ENCODE measurements around the gene CHRM1. TPM values are rescaled to one million over a fixed set of nuclear protein-coding genes. Genes with fewer than 3 reads are reported as not detected.
"Not testable (repeated sequence)": the region's sequence is repeated elsewhere in the genome, so short reads cannot be mapped to it uniquely, and the experiment has no call there.

Gene CHRM1
- total RNA-seq (2014; rRNA removed; shearing (Covaris generic)), result not detected in 2 replicates
- not detected in 2 replicates for polyA plus RNA-seq (2014; cell fraction: nucleus; rRNA removed)

GRCh38 chr11:62921201-62921572 is at the start of gene CHRM1:
CHRM1 (minus strand) TSS chr11:62921363; CDS start chr11:62911100, 10,263 bp downstream.
- DNase-seq (ENCODE audit: extremely low read depth, low read depth), result no peak

- no peak for DNase-seq (ENCODE audit: extremely low read depth, low read depth)
Observed at GRCh38 chr11:62965574-62965973, 44.4 kb upstream of the CHRM1 start.

GRCh38 chr11:62962391-62962790 is 41.2 kb upstream of the CHRM1 start:
- no peak for DNase-seq (ENCODE audit: extremely low read depth, low read depth)

DNA sequence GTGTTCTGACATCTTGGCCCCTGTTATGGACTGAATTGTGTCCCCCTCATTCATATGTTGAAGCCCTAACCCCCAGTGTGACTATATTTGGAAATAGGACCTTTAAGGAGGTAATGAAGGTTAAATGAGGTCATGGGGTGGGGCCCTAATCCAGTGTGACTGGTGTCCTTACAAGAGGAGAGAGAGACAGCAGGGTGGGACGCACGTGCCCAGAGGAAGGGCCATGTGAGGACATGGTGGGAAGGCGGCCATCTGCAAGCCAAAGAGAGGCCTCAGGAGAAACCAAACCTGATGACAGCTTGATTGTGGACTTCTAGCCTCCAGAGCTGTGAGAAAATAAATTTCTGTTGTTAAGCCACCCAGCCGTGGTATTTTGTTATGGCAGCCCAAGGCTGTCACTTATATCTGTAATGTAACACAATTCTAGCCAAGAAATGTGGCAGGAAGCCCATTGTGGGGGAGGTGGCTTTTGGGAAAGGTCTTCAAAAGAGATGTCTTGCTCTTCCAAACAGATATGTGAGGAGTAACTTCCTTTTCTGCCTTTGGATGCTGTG is 39.9 kb upstream of the CHRM1 start:
- DNase-seq (ENCODE audit: extremely low read depth, low read depth), result no peak

- DNase-seq (ENCODE audit: extremely low read depth, low read depth), result no peak
Observed at GRCh38 chr11:62959422-62959980, 38.3 kb upstream of the CHRM1 start.

DNA sequence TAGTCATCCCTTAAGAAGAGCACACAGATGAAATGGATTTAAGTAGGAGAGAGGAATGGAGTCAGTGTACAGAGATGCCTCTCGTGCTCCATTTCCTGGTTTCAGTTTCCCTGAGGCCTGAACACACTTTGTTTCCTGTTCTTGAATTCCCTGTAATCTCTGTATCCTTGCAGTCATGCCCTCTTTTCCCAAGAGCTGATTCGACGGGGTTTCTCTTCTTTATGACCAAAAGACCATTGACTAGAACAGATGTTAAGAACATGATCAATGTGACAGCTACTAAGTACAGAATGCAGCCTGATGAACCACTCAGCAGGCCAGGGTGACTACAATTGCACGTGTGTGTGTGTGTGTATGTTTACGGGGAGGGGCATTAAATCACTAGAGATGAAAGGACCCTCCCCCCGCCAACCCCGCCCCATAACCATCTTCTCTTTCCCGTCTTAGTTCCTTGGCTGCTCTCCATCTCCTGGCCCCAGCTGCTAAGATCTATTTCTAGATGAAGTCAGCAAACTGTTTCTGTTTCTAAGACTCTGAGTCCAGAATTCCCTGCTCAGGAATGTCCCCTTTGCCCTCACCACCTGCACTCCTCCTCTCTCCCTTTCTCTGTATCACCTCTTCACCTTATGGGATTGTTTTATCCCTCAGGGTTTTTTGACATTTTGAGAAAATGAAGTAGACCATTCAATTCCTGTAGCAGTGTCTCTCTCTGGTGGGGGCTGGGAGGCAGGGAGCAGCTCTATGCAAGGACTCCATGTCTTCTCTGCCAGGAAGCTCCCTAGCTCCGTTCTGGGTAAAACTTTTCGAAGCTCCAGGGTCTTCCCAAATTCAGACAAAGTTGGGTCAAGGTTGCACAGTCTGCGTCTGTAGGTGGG is 37.6 kb upstream of the CHRM1 start:
- DNase-seq (ENCODE audit: extremely low read depth, low read depth), result no peak

GRCh38 chr11:62957147-62957546 is 36.0 kb upstream of the CHRM1 start:
- DNase-seq (ENCODE audit: extremely low read depth, low read depth), result no peak

DNA sequence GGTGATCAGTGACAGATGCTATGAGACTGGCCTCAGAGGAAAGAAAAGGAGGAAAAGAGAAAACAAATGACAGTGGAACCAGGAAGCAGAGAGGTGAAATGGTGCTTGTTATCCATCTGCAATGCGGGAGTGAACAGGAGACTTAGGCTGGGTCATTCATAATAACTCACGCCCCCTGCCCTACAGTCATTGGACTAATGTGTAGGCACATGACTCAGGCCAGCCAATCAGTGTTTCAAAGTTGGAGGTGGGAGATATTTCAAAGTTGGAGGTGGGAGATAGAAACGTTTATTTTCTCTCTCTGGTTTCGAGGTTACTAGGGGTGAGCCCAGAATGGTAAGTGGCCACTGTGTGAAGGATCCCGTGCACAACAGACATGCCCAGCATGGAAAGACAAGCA is 33.3 kb upstream of the CHRM1 start:
- no peak for DNase-seq (ENCODE audit: extremely low read depth, low read depth)

DNA sequence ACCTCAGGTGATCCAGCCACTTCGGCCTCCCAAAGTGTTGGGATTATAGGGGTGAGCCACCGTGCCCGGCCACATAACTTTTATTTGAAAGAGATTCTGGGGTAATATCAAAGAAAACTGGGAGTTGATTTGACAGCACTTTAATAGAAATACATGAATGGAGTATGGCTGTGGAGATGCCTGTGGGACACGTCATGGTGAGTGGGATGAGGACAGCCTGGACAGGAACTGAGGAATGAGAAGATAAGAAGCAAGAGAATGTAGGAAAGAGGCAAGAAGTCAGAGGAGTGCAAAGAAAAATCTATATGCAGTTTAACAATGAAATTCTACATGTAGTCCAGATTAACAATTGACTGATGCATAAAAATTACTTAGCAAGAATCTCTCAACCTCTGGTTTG is 32.6 kb upstream of the CHRM1 start:
- DNase-seq (ENCODE audit: extremely low read depth, low read depth), result no peak

- DNase-seq (ENCODE audit: extremely low read depth, low read depth), result no peak
Observed at GRCh38 chr11:62948765-62949320, 27.7 kb upstream of the CHRM1 start.

DNA sequence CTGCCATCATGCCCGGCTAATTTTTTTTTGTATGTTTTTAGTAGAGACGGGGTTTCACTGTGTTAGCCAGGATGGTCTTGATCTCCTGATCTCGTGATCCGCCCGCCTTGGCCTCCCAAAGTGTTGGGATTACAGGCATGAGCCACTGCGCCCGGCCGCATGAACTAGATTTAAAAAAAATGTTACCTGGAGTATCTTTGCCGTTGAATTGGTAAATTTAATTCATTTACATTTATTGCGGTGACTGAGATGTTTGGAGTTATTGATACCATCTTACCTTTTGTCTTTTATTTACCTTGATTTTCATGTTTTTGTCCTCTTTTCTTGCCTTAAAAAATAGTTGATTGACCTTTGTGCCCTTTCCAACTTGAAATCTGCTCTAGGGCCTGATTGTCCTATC is 24.4 kb upstream of the CHRM1 start:
- DNase-seq (ENCODE audit: extremely low read depth, low read depth), result not testable (repeated sequence)

DNA sequence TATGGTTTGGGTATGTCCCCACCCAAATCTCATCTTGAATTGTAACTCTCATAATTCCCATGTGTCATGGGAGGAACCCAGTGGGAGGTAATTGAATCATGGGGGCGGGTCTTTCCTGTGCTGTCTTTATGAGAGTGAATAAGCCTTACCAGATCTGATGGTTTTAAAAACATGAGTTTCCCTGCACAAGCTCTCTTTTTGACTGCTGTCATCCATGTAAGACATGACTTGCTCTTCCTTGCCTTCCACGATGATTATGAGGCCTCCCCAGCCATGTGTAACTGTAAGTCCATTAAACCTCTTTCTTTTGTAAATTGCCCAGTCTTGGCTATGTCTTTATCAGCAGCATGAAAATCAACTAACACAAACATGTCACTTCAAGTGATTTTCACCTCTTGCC is 16.4 kb upstream of the CHRM1 start:
- not testable (repeated sequence) for DNase-seq (ENCODE audit: extremely low read depth, low read depth)

DNA sequence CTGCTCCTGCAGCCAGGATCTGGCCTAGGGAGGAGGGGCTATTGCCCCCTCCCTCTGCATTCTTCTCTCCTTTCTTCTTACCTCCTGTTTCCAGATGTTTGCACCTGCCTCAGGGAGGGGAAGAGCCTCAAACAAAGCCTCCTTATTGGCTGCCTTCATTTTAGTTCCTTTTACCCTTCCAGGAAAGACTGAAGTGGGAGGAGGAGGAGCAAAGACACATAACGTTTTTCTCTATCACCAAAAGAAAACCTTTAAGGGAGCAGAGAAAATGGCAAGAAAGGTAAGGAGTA is 13.3 kb upstream of the CHRM1 start:
- no peak for DNase-seq (ENCODE audit: extremely low read depth, low read depth)

DNA sequence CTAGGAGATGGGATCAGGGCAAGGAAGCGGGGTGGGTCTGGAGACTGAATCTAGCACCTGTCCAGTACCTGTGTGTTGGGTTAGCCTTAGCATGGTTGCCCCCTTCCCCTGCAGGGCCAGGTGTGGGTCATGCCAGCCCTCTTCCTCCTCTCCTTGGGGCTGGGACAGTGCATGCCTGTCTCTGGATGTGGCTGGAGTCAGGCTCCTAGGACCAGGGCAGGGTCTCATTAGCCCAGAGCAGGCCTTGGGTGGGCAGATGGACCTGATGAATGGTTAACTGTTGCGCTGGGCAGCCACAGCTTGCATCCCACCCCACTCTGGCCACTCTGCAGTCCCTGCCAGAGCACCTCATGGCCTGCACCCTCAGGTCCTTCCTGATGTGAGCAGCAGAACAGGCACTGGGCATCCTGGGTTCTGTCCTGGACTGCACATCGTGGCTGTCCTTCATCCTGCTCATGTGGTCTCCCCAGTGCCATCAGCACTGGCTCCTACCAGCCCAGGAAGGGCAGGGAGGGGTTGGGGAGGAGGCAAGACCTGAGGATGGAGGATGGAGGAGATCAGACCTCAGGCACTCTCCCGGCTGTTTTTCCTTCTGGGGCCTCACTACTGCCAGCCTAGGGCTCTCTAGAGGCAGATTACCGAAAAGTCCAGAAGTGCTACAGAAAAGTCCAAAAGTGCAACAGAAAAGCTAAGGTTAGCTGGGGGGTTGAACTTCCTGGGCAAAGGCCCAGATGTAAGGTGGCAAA is 12.8 kb upstream of the CHRM1 start:
- no peak for DNase-seq (ENCODE audit: extremely low read depth, low read depth)

GRCh38 chr11:62933285-62933684 is 12.1 kb upstream of the CHRM1 start:
- DNase-seq (ENCODE audit: extremely low read depth, low read depth), result no peak

DNA sequence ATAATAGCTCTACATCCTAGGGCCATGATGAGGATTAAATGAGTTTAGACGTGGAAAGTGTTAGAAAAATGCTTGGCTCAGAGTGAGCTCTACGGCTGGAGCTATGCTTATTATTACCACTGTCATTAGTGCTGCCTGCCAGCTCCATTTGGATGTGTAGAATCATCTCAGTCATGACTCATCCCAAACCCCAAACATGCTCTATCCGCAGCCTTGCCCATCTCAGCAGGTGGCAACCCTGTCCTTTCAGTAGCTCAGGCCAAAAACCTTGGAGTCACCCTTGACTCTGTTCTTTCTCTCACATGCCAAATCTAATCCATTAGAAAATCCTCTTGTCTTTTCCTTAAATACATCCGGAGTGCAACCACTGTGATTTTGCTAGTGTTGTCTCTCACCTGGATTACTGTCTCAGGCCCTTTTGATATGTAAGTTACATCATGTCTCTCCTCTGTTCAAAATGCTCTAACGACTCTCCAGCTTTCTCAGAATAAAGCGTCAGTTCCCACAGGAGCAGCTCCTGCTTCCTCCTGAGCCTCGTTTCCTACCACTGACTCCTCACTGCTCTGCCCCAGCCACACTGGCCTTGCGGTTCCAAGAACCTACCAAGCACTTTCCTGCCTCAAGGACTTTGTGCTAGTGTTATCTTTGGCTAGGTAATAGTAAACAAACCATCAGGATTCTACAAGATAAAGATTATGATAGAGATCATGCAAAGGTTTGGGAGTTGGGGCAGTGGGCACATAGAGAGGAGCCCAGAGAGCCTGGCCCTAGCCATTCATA is 10.5 kb upstream of the CHRM1 start:
- no peak for DNase-seq (ENCODE audit: extremely low read depth, low read depth)

DNA sequence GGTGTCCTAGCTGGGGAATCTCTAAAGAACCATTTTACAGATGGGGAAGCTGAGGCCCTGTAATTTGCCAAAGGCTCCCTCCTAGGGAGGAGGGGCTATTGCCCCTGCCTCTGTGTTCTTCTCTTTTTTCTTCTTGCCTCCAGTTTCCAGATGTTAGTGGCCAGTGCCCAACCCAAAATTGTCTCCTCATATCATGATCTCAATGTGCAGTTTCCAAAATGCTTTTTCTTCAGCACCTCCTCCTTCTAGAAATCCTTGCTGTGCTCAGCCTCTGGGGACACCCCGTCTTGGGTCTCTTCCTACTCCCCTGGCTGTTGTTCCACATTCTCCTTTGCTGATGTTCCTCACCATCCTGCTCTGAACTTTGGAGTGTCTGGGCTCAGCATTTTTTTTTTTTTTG is 9.5 kb upstream of the CHRM1 start:
- no peak for DNase-seq (ENCODE audit: extremely low read depth, low read depth)

GRCh38 chr11:62930157-62930556 is 9.0 kb upstream of the CHRM1 start:
- no peak for DNase-seq (ENCODE audit: extremely low read depth, low read depth)

DNA sequence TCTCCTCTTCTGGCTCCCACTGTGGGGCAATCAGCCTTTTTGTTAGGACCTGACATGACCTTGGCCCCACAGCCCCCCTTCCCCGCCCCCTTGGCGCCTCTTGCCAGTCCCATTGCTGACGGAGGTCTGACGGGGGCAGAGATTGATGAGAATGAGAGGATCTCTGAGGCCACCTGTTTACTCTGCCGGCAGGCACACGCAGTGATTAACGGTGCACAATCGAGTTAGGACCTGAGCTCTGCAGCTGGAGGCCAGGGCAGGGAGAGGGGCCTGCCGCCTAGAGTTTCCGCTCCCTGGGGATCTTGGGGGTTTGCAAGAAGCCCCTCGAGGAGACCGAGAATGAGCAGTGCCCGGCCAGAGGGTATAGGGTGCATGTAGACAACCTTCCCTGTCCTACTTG is 6.8 kb upstream of the CHRM1 start:
- DNase-seq (ENCODE audit: extremely low read depth, low read depth), result no peak

- no peak for DNase-seq (ENCODE audit: extremely low read depth, low read depth)
Observed at GRCh38 chr11:62926680-62927455, 5.7 kb upstream of the CHRM1 start.
